CD14-positive monocyte (primary cell): ENCODE measurements around the gene KIF27. TPM values are rescaled to one million over a fixed set of nuclear protein-coding genes. Genes with fewer than 3 reads are reported as not detected.

Experiments
- DNase-seq, 3 donors: peaks; one replicate each; pipeline ENCODE4 v3.0.0-alpha.2; 2011 to 2022
- H2AFZ ChIP-seq: 2 replicates; pipeline ENCODE4 v1.6.0; 2012; ENCODE audit warnings: mild to moderate bottlenecking, low read depth, low read length, inconsistent platforms; ENCODE audit not compliant: insufficient read depth, poor library complexity, severe bottlenecking
- H3K27ac ChIP-seq, 2 donors: 1 replicate in 1 of 2; 2 replicates in 1 of 2; pipeline ENCODE4 v1.5.1; 2012 to 2013; ENCODE audit warnings: low read length in 2 of 2, control low read depth in 1 of 2, inconsistent platforms in 1 of 2, low read depth in 1 of 2, mild to moderate bottlenecking in 1 of 2
- H3K27me3 ChIP-seq, 2 donors: one replicate each; pipeline versions ENCODE4 v1.6.0 to v1.6.1; 2011 to 2013; ENCODE audit warnings: low read length in 2 of 2; ENCODE audit not compliant: control insufficient read depth in 2 of 2, insufficient read depth in 2 of 2
- H3K36me3 ChIP-seq, 2 donors: replicated peaks in 1 of 2; 1 replicate in 1 of 2; 2 replicates in 1 of 2; pipeline versions ENCODE4 v1.5.1 to v1.6.1; 2012 to 2013; ENCODE audit warnings: low read length in 2 of 2, control low read depth in 1 of 2, inconsistent platforms in 1 of 2, mild to moderate bottlenecking in 1 of 2; ENCODE audit not compliant: insufficient read depth in 2 of 2, control insufficient read depth in 1 of 2
- H3K4me1 ChIP-seq, 2 donors: 1 replicate in 1 of 2; 2 replicates in 1 of 2; pipeline versions ENCODE4 v1.5.1 to v1.6.1; 2012 to 2013; ENCODE audit warnings: low read length in 2 of 2, control low read depth in 1 of 2, inconsistent platforms in 1 of 2, mild to moderate bottlenecking in 1 of 2, moderate library complexity in 1 of 2; ENCODE audit not compliant: insufficient read depth in 2 of 2, control insufficient read depth in 1 of 2
- H3K4me2 ChIP-seq: replicated peaks from 2 replicates; pipeline ENCODE3; 2012; ENCODE audit warnings: low read length, moderate library complexity, mild to moderate bottlenecking; ENCODE audit not compliant: poor library complexity, severe bottlenecking; ENCODE audit errors: extremely low read depth
- H3K4me3 ChIP-seq, 3 experiments: fragments of 200-600 bp in 1 of 3; sonication (generic) in 1 of 3; replicated peaks in 1 of 3; 1 replicate in 2 of 3; 2 replicates in 1 of 3; pipeline ENCODE4 v1.5.1; 2011 to 2013; ENCODE audit warnings: low read length in 3 of 3, mild to moderate bottlenecking in 3 of 3, control low read depth in 2 of 3, low read depth in 2 of 3, inconsistent platforms in 1 of 3, moderate library complexity in 1 of 3
- H3K79me2 ChIP-seq: 2 replicates; pipeline ENCODE4 v1.6.0; 2012; ENCODE audit warnings: mild to moderate bottlenecking, control low read depth, inconsistent platforms, low read length, moderate library complexity; ENCODE audit not compliant: insufficient read depth
- H3K9ac ChIP-seq: 2 replicates; pipeline ENCODE4 v1.6.0; 2017; ENCODE audit warnings: low read length, mild to moderate bottlenecking; ENCODE audit not compliant: insufficient read depth, poor library complexity, severe bottlenecking
- H3K9me3 ChIP-seq, 2 donors: replicated peaks in 1 of 2; 1 replicate in 1 of 2; 2 replicates in 1 of 2; pipeline versions ENCODE4 v1.5.1 to v1.6.1; 2012 to 2013; ENCODE audit warnings: low read length in 2 of 2, control low read depth in 1 of 2; ENCODE audit not compliant: control insufficient read depth in 1 of 2, insufficient read depth in 1 of 2
- H4K20me1 ChIP-seq: 2 replicates; pipeline ENCODE4 v1.6.0; 2012; ENCODE audit warnings: mild to moderate bottlenecking, low read length, control low read depth, moderate library complexity; ENCODE audit not compliant: insufficient read depth
- H3K27ac Mint-ChIP-seq, 7 donors: one replicate each; pipeline ENCODE4 v1.8.0; 2020; ENCODE audit warnings: mild to moderate bottlenecking in 7 of 7, mixed read lengths in 7 of 7, moderate library complexity in 6 of 7, inconsistent platforms in 2 of 7
- H3K27me3 Mint-ChIP-seq, 3 donors: one replicate each; pipeline ENCODE4 v1.8.0; 2021 to 2022; ENCODE audit warnings: low read depth in 3 of 3, mild to moderate bottlenecking in 3 of 3, mixed read lengths in 3 of 3, moderate library complexity in 3 of 3, inconsistent platforms in 1 of 3
- H3K36me3 Mint-ChIP-seq, 2 donors: one replicate each; pipeline ENCODE4 v1.8.0; 2020; ENCODE audit warnings: mixed read lengths in 2 of 2, inconsistent platforms in 1 of 2, mild to moderate bottlenecking in 1 of 2
- H3K4me1 Mint-ChIP-seq: one replicate; pipeline ENCODE4 v1.8.0; 2020; ENCODE audit warnings: mild to moderate bottlenecking, mixed read lengths
- H3K4me3 Mint-ChIP-seq, 2 donors: one replicate each; pipeline ENCODE4 v1.8.0; 2020; ENCODE audit warnings: mild to moderate bottlenecking in 2 of 2, mixed read lengths in 2 of 2, moderate library complexity in 1 of 2
- H3K9me3 Mint-ChIP-seq, 7 donors: one replicate each; pipeline ENCODE4 v1.8.0; 2020 to 2022; ENCODE audit warnings: mixed read lengths in 7 of 7, mild to moderate bottlenecking in 6 of 7, moderate library complexity in 6 of 7, inconsistent platforms in 2 of 7
- CTCF ChIP-seq: fragments of 200-600 bp; IDR thresholded peaks from one replicate; pipeline ENCODE4 v1.8.0; 2022; ENCODE audit warnings: antibody characterized with exemption, mild to moderate bottlenecking
- WGBS: methylation state at CpG from one replicate; pipeline ENCODE4 v1.1.5; 2013; ENCODE audit warnings: missing lambda C conversion rate; ENCODE audit not compliant: insufficient coverage; 5-methylcytosine and 5-hydroxymethylcytosine counted together
- intact Hi-C, 2 donors: fragments of 100-400 bp; cut with micrococcal nuclease; formaldehyde crosslinking; loops; one replicate each; pipeline versions ENCODE4 v1.15.0 to v1.15.1; 2023
- polyA plus RNA-seq, 3 donors: library from polyadenylated mRNA; depleted of rRNA in 1 of 3; unstranded in 2 of 3; stranded (reverse) in 1 of 3; fragments of 300-500 nt in 2 of 3; fragments of >200 nt in 1 of 3; fragmentation: Illumina TruSeq in 2 of 3; gene quantifications; 1 replicate in 2 of 3; 2 replicates in 1 of 3; pipeline ENCODE4 v1.2.3, GENCODE V29; 2012 to 2021

The KIF27 gene
- polyA plus RNA-seq, 3 donors, result 0.58 to 1.3 (median 1.1) TPM

GRCh38 chr9:83940590-83941303 lies 19.5 kb upstream of the KIF27 start:
- intact Hi-C loops, result no loop called here
- Mint-ChIP-seq H3K36me3 (peaks cover 58 to 74% of the 10 kb centered on the region in 2 donors), H3K27me3 (peaks cover 0 to 1% (median 0%) of the 10 kb centered on the region in 3 donors), H3K9me3 (peaks cover 0 to 3% (median 0%) of the 10 kb centered on the region in 7 donors), H3K4me1 (peaks cover 10% of the 10 kb centered on the region), H3K4me3 (no peak overlapping the region), H3K27ac (no peak overlapping the region)
- no peaks in the 10 kb centered on the region for H4K20me1 ChIP-seq
- 86% methylated on average over 3 of the region's 5 CpGs for WGBS
- no peaks in the 10 kb centered on the region for H3K27me3 ChIP-seq
- H3K9me3 ChIP-seq, result no peaks in the 10 kb centered on the region
- TF ChIP-seq CTCF, result no peak
- H3K4me1 ChIP-seq, result peaks cover 6 to 11% of the 10 kb centered on the region in 2 donors
- no peak for DNase-seq
- no peak overlapping the region for H3K4me3 ChIP-seq
- H3K79me2 ChIP-seq, result no peaks in the 10 kb centered on the region
- no peak overlapping the region for H3K27ac ChIP-seq
- no peak overlapping the region for H3K9ac ChIP-seq
- no peak overlapping the region for H2AFZ ChIP-seq
- no peak overlapping the region for H3K4me2 ChIP-seq
- peaks cover 50 to 73% of the 10 kb centered on the region in 2 donors for H3K36me3 ChIP-seq

GRCh38 chr9:83937861-83938455 lies 16.7 kb upstream of the KIF27 start:
- peak; percentile 50 to 78 (median 70) for DNase-seq
- H3K4me3 Mint-ChIP-seq, result no peak overlapping the region

More at GRCh38 chr9:83937861-83938455, 16.7 kb upstream of the KIF27 start:
- peak; percentile 86 for TF ChIP-seq CTCF
- no CpG with 5 or more reads among the region's 1 CpG for WGBS
- H3K9me3 Mint-ChIP-seq, result peaks cover 0 to 1% (median 0%) of the 10 kb centered on the region in 7 donors
- no peak overlapping the region for H3K4me3 ChIP-seq
- H3K27ac ChIP-seq, result no peak overlapping the region
- no peaks in the 10 kb centered on the region for H3K9me3 ChIP-seq
- H3K9ac ChIP-seq, result no peak overlapping the region
- H3K27me3 ChIP-seq, result no peaks in the 10 kb centered on the region
- H3K27ac Mint-ChIP-seq, result peak overlapping the region in 4 of 7 donors; percentile 16 to 65 (median 31)
- peaks cover 0 to 1% (median 0%) of the 10 kb centered on the region in 3 donors for H3K27me3 Mint-ChIP-seq
- no peaks in the 10 kb centered on the region for H4K20me1 ChIP-seq
- H3K36me3 ChIP-seq, result peaks cover 35 to 46% of the 10 kb centered on the region in 2 donors
- peaks cover 33% of the 10 kb centered on the region for H3K4me1 Mint-ChIP-seq
- no peak overlapping the region for H3K4me2 ChIP-seq
- intact Hi-C loops, result loop anchor here (1.0 to 5.0 kb wide), 5 partner anchors 234 to 377 kb away; no protein-coding TSS in a partner anchor
- H2AFZ ChIP-seq, result peak overlapping the region; percentile 2
- H3K36me3 Mint-ChIP-seq, result peaks cover 41 to 48% of the 10 kb centered on the region in 2 donors
- H3K4me1 ChIP-seq, result peaks cover 29 to 34% of the 10 kb centered on the region in 2 donors
- H3K79me2 ChIP-seq, result no peaks in the 10 kb centered on the region
